Medulla oblongata (tissue), 1 donor: ENCODE measurements around the gene COL4A1.

ENCODE experiments used
- DNase-seq: peaks from one replicate; pipeline ENCODE4 v3.0.0-alpha.2; 2015; ENCODE audit errors: extremely low spot score

COL4A1 gene

DNA sequence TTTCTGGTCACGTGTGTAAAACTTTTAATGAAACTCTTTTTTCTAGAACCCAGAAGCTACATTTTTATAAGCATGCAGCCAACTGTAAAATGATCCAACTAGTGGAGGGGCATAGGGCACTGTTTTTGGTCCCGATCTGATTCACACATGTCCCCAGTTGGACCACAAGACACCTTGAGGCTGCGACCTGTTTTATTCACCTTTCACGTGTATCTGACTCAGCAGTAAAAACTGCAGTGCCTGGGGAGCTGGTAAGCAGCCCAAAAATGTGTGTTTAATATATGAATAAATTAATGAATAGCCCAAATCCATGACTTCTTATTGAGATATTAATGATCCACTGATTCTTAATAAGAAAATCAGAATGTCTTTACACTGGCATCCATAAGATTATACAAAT lies 140.4 kb downstream of the COL4A1 start:
- DNase-seq, result no peak

GRCh38 chr13:110164706-110165105 lies 142.3 kb downstream of the COL4A1 start:
- DNase-seq, result no peak

DNA sequence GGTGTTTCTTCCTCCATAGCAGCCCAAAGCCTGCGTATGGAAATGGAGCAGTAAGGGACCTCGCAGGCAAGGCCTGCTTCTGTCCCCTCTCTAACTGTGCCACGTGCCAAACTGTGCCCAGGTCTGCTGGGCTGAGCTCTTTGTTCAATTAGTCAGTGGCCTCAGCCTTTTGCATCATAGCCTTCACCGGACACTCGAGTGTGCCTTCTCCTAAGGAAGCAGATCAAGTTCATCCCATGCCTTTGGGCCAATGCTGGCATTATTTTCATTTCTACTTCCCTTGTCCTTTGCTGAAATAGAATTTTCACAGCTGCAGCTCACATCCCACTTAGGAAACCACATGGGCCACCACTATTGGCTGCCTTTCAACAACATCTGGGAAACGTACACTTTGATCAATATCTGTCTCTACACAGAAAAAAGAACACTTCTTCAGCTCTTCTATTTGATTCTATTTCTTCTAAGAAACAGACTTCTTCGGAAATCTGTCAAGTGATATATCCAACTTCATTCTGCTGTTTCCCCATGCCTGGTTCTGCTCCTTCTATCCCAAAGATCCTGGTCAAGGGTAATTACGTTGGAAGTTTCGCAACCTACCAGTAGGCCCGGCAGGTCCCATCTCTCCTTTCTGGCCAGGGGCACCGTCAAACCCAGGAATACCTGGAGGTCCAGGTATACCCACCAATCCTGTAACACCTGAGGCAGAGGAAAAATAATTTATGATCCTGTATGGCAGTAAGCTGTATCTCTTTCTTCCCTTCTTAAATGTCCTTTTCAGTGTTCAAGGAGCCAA lies 143.9 kb downstream of the COL4A1 start:
- no peak for DNase-seq

GRCh38 chr13:110162053-110162452 lies 144.9 kb downstream of the COL4A1 start:
- DNase-seq, result no peak

GRCh38 chr13:110161112-110161882 lies 145.7 kb downstream of the COL4A1 start:
- no peak for DNase-seq

- no peak for DNase-seq
Observed at GRCh38 chr13:110158226-110158625, 148.7 kb downstream of the COL4A1 start.

- no peak for DNase-seq
Observed at GRCh38 chr13:110157718-110158117, 149.2 kb downstream of the COL4A1 start.

GRCh38 chr13:110156301-110157049 lies 150.5 kb downstream of the COL4A1 start:
- DNase-seq, result no peak

DNA sequence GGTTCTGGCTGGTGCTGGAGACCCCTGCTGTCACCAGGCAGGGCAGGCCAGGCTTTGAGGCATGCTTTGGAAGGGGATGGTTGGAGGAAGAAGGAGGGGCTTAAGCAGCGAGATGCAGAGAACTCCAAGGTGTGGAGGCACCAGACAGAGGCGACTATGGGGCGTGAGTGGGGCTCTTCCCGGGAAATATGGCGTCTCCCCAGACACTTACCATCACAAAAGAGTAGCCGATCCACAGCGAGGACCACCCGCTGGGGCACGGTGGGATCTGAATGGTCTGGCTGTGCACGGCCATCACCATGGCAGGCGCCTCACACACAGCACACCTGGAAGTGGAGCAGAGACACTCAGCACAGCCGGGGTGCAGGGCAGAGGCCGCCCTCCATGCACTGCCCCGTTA lies 151.9 kb downstream of the COL4A1 start:
- DNase-seq, result no peak

- DNase-seq, result no peak
Observed at GRCh38 chr13:110154410-110154933, 152.5 kb downstream of the COL4A1 start.

- no peak for DNase-seq
Observed at GRCh38 chr13:110152351-110152750, 154.6 kb downstream of the COL4A1 start.

DNA sequence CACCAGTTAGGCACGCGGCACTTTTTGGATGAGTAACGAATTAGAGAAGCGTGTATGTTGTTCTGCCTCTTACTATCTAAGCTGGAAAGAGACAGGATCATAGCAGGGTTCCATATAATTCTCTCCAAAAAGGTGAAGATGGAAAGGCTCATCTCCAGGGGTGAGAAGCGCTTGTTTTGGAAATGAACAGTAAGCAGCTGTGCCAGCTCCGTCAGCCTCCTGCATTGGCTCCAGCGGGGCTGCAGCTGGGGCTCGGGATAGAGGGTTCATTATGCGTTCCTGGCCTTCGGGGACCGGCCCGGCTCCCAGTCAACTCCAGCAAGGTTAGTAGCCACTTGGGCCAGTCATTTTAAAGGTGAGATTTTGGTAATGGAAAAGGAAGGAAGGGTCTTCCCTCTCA lies 155.5 kb downstream of the COL4A1 start:
- DNase-seq, result no peak

GRCh38 chr13:110150384-110151101 lies 156.4 kb downstream of the COL4A1 start:
- no peak for DNase-seq

- DNase-seq, result no peak
Observed at GRCh38 chr13:110149036-110149435, 157.9 kb downstream of the COL4A1 start.

GRCh38 chr13:110140099-110140498 lies 166.9 kb downstream of the COL4A1 start:
- DNase-seq, result no peak

DNA sequence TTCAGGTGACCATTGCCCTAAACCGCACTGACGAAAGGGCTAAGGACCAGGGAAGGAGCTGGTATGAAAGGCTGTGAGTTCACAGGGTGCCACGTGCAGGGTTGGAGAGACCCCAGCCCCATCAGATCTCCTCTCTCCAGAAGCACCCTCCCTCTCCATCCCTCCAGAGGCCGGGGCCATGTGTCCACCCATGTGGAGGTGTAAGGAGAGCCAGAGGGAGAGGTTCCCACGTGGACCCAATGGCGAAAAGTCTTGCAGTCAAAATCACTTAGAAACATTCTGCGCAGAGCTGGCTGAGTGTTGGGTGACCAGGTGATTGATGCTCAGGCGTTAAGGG lies 168.3 kb downstream of the COL4A1 start:
- DNase-seq, result no peak

- DNase-seq, result no peak
Observed at GRCh38 chr13:110138010-110138699, 168.8 kb downstream of the COL4A1 start.

DNA sequence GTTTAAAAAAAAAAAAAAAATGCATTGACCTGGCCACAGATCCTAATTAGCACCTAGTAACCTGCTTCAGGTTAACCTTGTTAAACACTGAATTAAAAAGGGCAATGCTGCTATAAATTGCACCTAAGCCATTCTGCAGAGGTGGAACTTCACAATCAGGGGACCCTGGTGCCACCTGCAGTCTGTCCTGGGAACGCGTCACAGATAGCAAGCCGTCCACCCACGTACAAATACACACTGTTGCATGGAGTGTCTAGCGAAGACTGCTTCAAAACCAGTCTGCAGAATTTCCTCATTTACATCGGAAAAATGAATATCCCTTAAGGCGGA lies 169.3 kb downstream of the COL4A1 start:
- DNase-seq, result peak; percentile 54

- DNase-seq, result peak; percentile 44
Observed at GRCh38 chr13:110136660-110137585, 170.0 kb downstream of the COL4A1 start.

GRCh38 chr13:110135977-110136597 lies 170.9 kb downstream of the COL4A1 start:
- DNase-seq, result no peak
